Peyer's patch (tissue), 4 donors: ENCODE data around the gene NPHS1.
A peak's percentile ranks its signal among the peaks of the same experiment; 100 is the strongest.

Source experiments
- CTCF ChIP-seq, 6 experiments: fragments of 450-650 bp in 4 of 6; fragments of 200-600 bp in 2 of 6; sonication (generic) in 1 of 6; IDR thresholded peaks; one replicate each; pipeline ENCODE4 v1.5.1; 2017 to 2019; ENCODE audit warnings: antibody characterized with exemption in 6 of 6, mild to moderate bottlenecking in 3 of 6, moderate library complexity in 1 of 6
- POLR2A ChIP-seq, 2 donors: fragments of 450-650 bp; IDR thresholded peaks; one replicate each; pipeline ENCODE4 v1.5.1; 2017; ENCODE audit warnings: antibody characterized with exemption in 2 of 2, mild to moderate bottlenecking in 2 of 2, moderate library complexity in 2 of 2

DNA sequence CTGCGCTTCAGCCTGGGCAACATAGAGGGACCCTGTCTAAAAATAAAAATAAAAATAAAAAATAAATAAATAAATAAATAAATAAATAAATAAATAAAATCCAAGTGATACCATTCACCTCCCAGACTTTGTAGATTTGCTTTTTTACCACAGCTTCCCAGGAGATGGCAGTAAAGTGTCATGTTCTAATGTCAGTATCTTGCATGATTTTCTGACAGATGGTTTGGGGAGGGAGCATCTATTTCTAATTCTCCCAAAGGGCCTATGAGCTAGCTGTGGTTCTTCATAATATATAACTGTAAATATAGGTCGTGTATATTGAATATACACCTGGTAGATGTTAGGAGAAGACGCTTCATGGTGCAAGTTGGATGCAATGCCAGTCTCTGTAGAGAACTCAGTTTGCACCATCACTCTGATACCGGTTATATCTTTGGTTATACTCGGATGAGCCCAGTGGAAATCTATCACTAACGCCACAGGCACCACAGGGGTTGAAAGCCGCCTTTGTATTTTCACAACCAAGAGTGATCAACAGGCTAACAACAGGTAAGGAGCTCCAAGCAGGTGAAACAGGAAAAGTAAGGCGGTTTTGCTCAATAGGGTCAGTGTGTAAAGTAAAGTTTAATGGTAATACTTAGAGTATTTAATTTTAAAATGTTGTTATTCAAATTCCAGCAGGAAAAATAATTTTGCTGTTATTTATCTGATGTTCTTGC, 30.0 kb upstream of the NPHS1 start:
- no peak for TF ChIP-seq POLR2A (IDR thresholded peaks at IDR 0.05)
- peak; percentile 27 to 72 (median 61) for TF ChIP-seq CTCF (IDR thresholded peaks at IDR 0.05)
